AG04450 (cell line): Measurements from ENCODE around the gene SMURF1. TPM values are rescaled to one million over a fixed set of nuclear protein-coding genes. Genes with fewer than 3 reads are reported as not detected.

Experiments
- CTCF ChIA-PET: fragments of 300-600, 350-600 bp; formaldehyde crosslinking; extraction: SDS; loops from one replicate; lab custom pipeline; 2022; ENCODE audit warnings: antibody characterized with exemption, inconsistent platforms; lab: Charles Lee
- POLR2A ChIA-PET: fragments of 350-600 bp; formaldehyde crosslinking; extraction: SDS; loops from one replicate; lab custom pipeline; 2021; ENCODE audit warnings: antibody characterized with exemption, inconsistent platforms; lab: Yijun Ruan, JAX
- DNase-seq: peaks from one replicate; pipeline ENCODE4 v3.0.0-alpha.2; 2011; ENCODE audit warnings: low read depth, low spot score
- H3K27ac ChIP-seq: one replicate; pipeline ENCODE4 v1.5.1; 2012; ENCODE audit warnings: low read depth, low read length, control low read depth
- H3K27me3 ChIP-seq: one replicate; pipeline ENCODE4 v1.6.0; 2012; ENCODE audit warnings: low read length; ENCODE audit not compliant: control insufficient read depth, insufficient read depth
- H3K4me3 ChIP-seq: 2 replicates; pipeline ENCODE4 v1.5.1; 2011; ENCODE audit warnings: mild to moderate bottlenecking, low read depth, low read length, control low read depth
- H3K9me3 ChIP-seq: 2 replicates; pipeline ENCODE4 v1.5.1; 2012; ENCODE audit warnings: low read length; ENCODE audit not compliant: control insufficient read depth, insufficient read depth
- CTCF ChIP-seq: IDR thresholded peaks from 2 replicates; pipeline ENCODE4 v1.5.1; 2011; ENCODE audit warnings: low read depth, low read length, control low read depth, inconsistent platforms
- polyA plus RNA-seq: library from polyadenylated mRNA; depleted of rRNA; stranded (reverse); fragments of >200 nt; gene quantifications from 2 replicates; pipeline ENCODE4 v1.2.3, GENCODE V29; 2011

SMURF1 gene
- polyA plus RNA-seq, 1 experiment = 17.1 TPM

- no peaks in the 10 kb centered on the region; the same call in 1 of the 2 replicates for H3K9me3 ChIP-seq
- no peak for DNase-seq
- TF ChIP-seq CTCF = no peak
- ChIA-PET CTCF (interaction anchor here (0.9 to 2.1 kb wide), 3 partner anchors 19 to 271 kb away, joined by 5 to 24 read pairs (median 19); no protein-coding TSS in a partner anchor), POLR2A (no interaction called here)
- H3K4me3 ChIP-seq = no peak overlapping the region
- H3K27me3 ChIP-seq = no peaks in the 10 kb centered on the region
- H3K27ac ChIP-seq = no peak overlapping the region
These were observed 102.4 kb downstream of the SMURF1 start for GRCh38 chr7:99041526-99041925.

- DNase-seq = peak; percentile 61
- Histone ChIP-seq H3K4me3 (no peak overlapping the region), H3K27ac (peak overlapping the region; percentile 57), H3K9me3 (no peaks in the 10 kb centered on the region; the same call in 1 of the 2 replicates), H3K27me3 (no peaks in the 10 kb centered on the region)
- CTCF ChIA-PET = interaction anchor here (0.6 to 2.1 kb wide), 11 partner anchors 9 to 289 kb away, joined by 3 to 24 read pairs (median 4); no protein-coding TSS in a partner anchor
- POLR2A ChIA-PET = interaction anchor here (0.6 to 0.7 kb wide), 2 partner anchors 10 to 13 kb away, joined by 3 read pairs; no protein-coding TSS in a partner anchor
- TF ChIP-seq CTCF = peak; percentile 74
These were observed 103.6 kb downstream of the SMURF1 start for GRCh38 chr7:99040104-99040958.

- ChIA-PET CTCF (interaction anchor here (0.7 to 1.9 kb wide), 4 partner anchors 274 to 332 kb away, joined by 3 to 12 read pairs (median 6); no protein-coding TSS in a partner anchor), POLR2A (interaction anchor here (0.7 kb wide), 1 partner anchor 57 kb away, joined by 15 read pairs; no protein-coding TSS in a partner anchor)
- no peak for TF ChIP-seq CTCF
- no peaks in the 10 kb centered on the region for H3K27me3 ChIP-seq
- H3K27ac ChIP-seq = no peak overlapping the region
- DNase-seq = no peak
- H3K9me3 ChIP-seq = no peaks in the 10 kb centered on the region; the same call in 1 of the 2 replicates
- no peak overlapping the region for H3K4me3 ChIP-seq
These were observed 104.5 kb downstream of the SMURF1 start for GRCh38 chr7:99039384-99039891.

GRCh38 chr7:99038086-99038855, 105.6 kb downstream of the SMURF1 start:
- CTCF ChIA-PET = interaction anchor here (0.6 to 1.9 kb wide), 4 partner anchors 275 to 308 kb away, joined by 3 to 12 read pairs (median 6); no protein-coding TSS in a partner anchor

More at GRCh38 chr7:99038086-99038855, 105.6 kb downstream of the SMURF1 start:
- no peak overlapping the region for H3K4me3 ChIP-seq
- H3K27ac ChIP-seq = no peak overlapping the region
- DNase-seq = no peak
- no peaks in the 10 kb centered on the region for H3K27me3 ChIP-seq
- TF ChIP-seq CTCF = no peak
- POLR2A ChIA-PET = no interaction called here
- H3K9me3 ChIP-seq = no peaks in the 10 kb centered on the region; the same call in 1 of the 2 replicates
